Measurements from ENCODE around the gene LITAF.
"Not testable (repeated sequence)": the region's sequence is repeated elsewhere in the genome, so short reads cannot be mapped to it uniquely, and the experiment has no call there.

The LITAF gene

GRCh38 chr16:11597235-11598095 is 10.7 kb upstream of the LITAF start:
- DNase-seq = no peak

- no peak for DNase-seq
Observed at GRCh38 chr16:11596572-11597226, 10.0 kb upstream of the LITAF start.

DNA sequence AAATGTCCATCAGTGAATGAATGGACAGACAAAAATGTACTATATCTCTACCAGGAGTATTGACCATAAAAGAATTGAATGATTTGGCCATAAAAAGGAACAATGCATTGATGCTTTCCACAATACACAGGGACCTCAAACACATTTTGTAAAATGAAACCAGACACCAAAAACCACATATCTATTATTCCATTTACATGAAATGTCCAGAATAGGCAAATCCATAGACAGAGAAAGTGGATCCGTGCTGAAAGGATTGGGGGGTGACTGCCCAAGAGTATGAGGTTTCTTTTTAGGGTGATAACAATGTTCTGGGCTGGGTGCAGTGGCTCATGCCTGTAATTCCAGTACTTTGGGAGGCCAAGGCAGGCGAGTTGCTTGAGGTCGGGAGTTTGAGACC is 6.9 kb upstream of the LITAF start:
- DNase-seq = no peak

- DNase-seq = not testable (repeated sequence)
Observed at GRCh38 chr16:11593076-11593475, 6.4 kb upstream of the LITAF start.

DNA sequence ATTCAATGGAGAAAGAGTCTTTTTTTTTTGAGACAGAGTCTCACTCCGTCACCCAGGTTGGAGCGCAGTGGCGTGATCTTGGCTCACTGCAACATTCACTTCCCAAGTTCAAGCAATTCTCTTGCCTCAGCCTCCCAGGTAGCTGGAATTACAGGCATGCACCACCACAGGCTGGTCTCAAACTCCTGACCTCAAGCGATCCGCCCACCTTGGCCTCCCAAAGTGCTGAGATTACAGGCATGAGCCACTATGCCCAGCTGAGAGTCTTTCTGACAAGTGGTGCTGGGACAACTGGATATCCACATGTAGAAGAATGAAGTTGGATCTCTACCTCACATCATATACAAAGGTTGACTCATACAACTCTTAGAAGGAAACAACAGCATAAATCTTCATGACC is 4.9 kb upstream of the LITAF start:
- not testable (repeated sequence) for DNase-seq

GRCh38 chr16:11589198-11589550 is 2.5 kb upstream of the LITAF start:
- no peak for DNase-seq

GRCh38 chr16:11588321-11589197 is 1.8 kb upstream of the LITAF start:
- no peak for DNase-seq

DNA sequence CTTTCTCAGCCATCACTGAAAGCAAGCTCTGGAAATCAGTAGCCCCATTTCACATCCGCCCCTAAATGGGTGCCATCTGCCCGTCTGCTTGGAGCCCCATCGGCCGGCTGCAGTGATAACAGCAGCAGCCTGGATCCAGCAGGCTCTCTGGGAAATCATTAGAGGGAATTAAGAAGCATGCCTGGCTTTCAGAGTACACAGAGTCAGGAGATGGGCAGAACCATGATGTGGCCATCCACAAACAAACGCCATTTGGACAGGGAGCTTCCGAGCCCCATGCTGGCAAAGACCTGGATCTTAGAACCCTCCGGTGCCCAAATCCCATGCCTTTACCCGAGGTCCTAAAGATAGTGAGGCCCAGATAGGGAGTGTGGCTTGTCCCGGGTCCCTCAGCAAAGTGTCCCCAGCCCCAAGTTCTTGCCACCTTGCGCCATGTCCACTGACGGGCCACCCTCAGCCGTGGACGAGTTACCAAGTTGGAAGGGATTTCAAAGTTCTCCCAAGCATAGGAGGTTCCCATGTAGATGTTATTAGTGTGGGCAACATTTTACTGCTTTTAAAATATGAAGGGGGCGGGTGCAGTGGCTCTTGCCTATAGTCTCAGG is 1.0 kb upstream of the LITAF start:
- DNase-seq = no peak

DNA sequence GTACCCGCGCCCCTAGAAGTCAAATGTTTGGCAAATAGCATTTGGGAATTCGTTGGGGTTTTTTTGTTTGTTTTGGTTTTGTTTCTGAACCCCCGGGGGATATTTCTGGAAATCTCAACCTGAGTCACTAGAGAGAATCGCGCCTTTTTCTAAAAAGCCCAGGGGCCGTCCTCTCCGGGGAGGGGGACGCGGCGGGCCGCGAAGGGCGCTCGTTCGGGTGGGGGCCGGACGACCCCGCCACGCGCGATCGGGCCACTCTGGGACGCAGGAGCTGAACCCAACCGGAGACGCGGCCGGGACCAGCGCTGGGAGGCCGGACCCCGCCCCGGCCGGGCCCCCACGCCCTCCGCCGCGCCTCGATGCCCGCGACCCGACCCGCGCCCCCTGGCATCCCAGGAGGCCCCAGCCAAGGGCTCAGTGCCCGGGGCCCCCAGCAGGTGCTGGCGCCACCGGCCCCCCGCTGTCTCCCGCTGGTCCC is 302 bp downstream of the LITAF start:
- no peak for DNase-seq

- DNase-seq = no peak
Observed at GRCh38 chr16:11585460-11586377, 1.0 kb downstream of the LITAF start.

DNA sequence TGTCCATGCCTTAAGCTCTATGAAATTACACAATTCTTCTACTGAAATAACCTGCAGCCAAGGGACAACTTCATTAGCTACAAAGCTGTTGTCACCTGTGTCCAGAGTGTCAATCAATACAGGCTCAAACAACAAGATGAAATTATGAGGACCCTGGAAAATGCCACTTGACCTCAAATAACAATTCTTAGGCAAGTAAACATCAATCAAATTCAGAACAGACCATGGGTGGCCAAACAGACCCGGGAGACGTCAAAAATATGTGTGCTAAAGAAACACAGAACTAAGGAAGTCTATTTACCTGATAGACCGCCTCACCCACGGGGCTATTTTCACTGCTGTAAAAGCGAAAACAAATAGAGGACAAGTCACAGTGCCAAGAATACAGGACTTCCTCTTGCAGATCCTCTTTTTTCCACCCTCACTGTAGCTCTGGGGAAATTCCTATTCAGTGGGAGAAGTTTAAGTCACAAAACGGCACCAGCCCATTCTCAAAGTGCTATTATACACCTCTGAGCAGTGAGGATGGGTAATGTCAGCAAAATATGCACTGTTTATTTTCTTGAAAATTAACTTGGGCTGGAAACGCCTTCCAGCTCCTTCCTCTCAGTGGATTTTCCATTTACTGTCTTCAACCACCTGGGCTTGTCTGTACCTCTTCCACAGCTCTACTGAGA is 2.7 kb downstream of the LITAF start:
- no peak for DNase-seq

- no peak for DNase-seq
Observed at GRCh38 chr16:11583166-11583565, 3.6 kb downstream of the LITAF start.

DNA sequence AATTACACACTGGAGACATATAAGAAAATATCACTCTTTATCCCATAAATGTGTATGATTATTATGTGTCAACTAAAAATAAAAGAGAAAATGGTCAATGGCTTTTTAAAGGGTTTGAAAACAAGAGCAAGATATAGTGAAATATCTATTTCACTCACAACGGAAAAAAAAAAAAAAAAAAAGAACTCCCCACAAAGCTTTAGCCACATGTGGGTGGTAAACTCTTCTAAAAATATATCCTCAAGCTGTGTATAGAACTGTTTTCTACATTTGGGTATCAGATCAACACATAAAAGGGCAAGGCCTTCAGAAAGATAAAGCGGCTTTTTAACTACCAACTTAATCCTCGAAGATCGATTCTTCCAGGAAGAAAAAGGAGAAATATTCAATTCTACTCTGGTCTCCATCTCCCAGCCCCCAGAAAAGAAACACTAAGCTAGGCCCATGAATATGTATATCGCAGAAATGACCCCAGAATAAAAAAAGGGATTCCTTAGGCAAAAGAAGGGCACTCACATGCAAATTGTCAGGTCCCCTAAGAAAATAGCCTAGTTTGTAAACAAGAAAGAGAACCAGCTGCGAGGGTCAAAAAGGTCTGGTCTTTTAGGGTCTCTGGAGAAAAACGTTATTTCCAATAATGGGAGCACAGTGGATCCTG is 4.4 kb downstream of the LITAF start:
- no peak for DNase-seq

GRCh38 chr16:11581678-11582077 is 5.0 kb downstream of the LITAF start:
- no peak for DNase-seq

GRCh38 chr16:11580451-11581086 is 6.2 kb downstream of the LITAF start:
- DNase-seq = no peak

- not testable (repeated sequence) for DNase-seq
Observed at GRCh38 chr16:11577290-11577660, 9.4 kb downstream of the LITAF start.

GRCh38 chr16:11576427-11577289 is 10.1 kb downstream of the LITAF start:
- DNase-seq = no peak

- no peak for DNase-seq
Observed at GRCh38 chr16:11575223-11575589, 11.5 kb downstream of the LITAF start.

GRCh38 chr16:11572301-11572995 is 14.3 kb downstream of the LITAF start:
- no peak for DNase-seq

Data from NCI-H187 (cell line).